Measurements from ENCODE around the gene OOSP3. TPM values are rescaled to one million over a fixed set of nuclear protein-coding genes. Genes with fewer than 3 reads are reported as not detected.

OOSP3 gene
- total RNA-seq, 1 donor from 2014 or later = not detected

GRCh38 chr11:59894616-59895015 is 16.0 kb downstream of the OOSP3 start:
- TF ChIP-seq CTCF (IDR thresholded peaks at IDR 0.05) = no peak
- no peak overlapping the region for H3K4me3 ChIP-seq
- intact Hi-C loops (cut with DNase I) = no loop called here
- H3K36me3 ChIP-seq = no peaks in the 10 kb centered on the region
- no peak overlapping the region for H3K27ac ChIP-seq
- no peak for DNase-seq (ENCODE audit: low spot score in 2 of 2)
- peaks cover 6 to 9% of the 10 kb centered on the region in 2 donors for H3K9me3 ChIP-seq
- H3K4me1 ChIP-seq = no peaks in the 10 kb centered on the region
- H3K27me3 ChIP-seq = no peaks in the 10 kb centered on the region

- intact Hi-C loops (cut with DNase I) = no loop called here
- TF ChIP-seq CTCF (IDR thresholded peaks at IDR 0.05) = no peak
- no peak for DNase-seq (ENCODE audit: low spot score in 2 of 2)
- Histone ChIP-seq H3K4me1 (no peaks in the 10 kb centered on the region), H3K27ac (no peak overlapping the region), H3K36me3 (no peaks in the 10 kb centered on the region), H3K4me3 (no peak overlapping the region), H3K9me3 (no peaks in the 10 kb centered on the region), H3K27me3 (no peaks in the 10 kb centered on the region)
Observed at GRCh38 chr11:59898046-59898445, 19.5 kb downstream of the OOSP3 start.

GRCh38 chr11:59898650-59899049 is 20.1 kb downstream of the OOSP3 start:
- Histone ChIP-seq H3K27me3 (no peaks in the 10 kb centered on the region), H3K4me1 (no peaks in the 10 kb centered on the region), H3K36me3 (no peaks in the 10 kb centered on the region), H3K9me3 (no peaks in the 10 kb centered on the region), H3K27ac (no peak overlapping the region), H3K4me3 (no peak overlapping the region)
- TF ChIP-seq CTCF (IDR thresholded peaks at IDR 0.05) = no peak
- DNase-seq (ENCODE audit: low spot score in 2 of 2) = no peak
- intact Hi-C loops (cut with DNase I) = no loop called here

- Histone ChIP-seq H3K4me3 (no peak overlapping the region), H3K4me1 (no peaks in the 10 kb centered on the region), H3K9me3 (no peaks in the 10 kb centered on the region), H3K27me3 (no peaks in the 10 kb centered on the region), H3K27ac (no peak overlapping the region), H3K36me3 (no peaks in the 10 kb centered on the region)
- intact Hi-C loops (cut with DNase I) = no loop called here
- no peak for TF ChIP-seq CTCF (IDR thresholded peaks at IDR 0.05)
- no peak for DNase-seq (ENCODE audit: low spot score in 2 of 2)
Observed at GRCh38 chr11:59899532-59899931, 20.9 kb downstream of the OOSP3 start.

GRCh38 chr11:59900366-59901126 is 22.0 kb downstream of the OOSP3 start:
- TF ChIP-seq CTCF (IDR thresholded peaks at IDR 0.05) = no peak
- Histone ChIP-seq H3K4me3 (no peak overlapping the region), H3K27me3 (no peaks in the 10 kb centered on the region), H3K4me1 (no peaks in the 10 kb centered on the region), H3K36me3 (no peaks in the 10 kb centered on the region), H3K9me3 (no peaks in the 10 kb centered on the region), H3K27ac (no peak overlapping the region)
- intact Hi-C loops (cut with DNase I) = no loop called here
- no peak for DNase-seq (ENCODE audit: low spot score in 2 of 2)

Data from ascending aorta (tissue), 2 donors.